MM.1S (cell line): ENCODE results near the gene AHRR.

ENCODE experiments used
- EZH2 ChIP-seq: fragments of 300-600 bp; sonication (generic); optimal IDR thresholded peaks from 2 replicates; pipeline ENCODE3; 2017; ENCODE audit warnings: low read depth, mild to moderate bottlenecking, antibody characterized with exemption, low read length, mixed read lengths
- EZH2phosphoT487 ChIP-seq: fragments of 300-600 bp; sonication (generic); IDR thresholded peaks from 2 replicates; pipeline ENCODE4 v1.6.1; 2018; ENCODE audit warnings: antibody characterized with exemption, low read length
- TF ChIP-seq, protein P1 (sequence below): fragments of 300-600 bp; sonication (generic); IDR thresholded peaks from 2 replicates; pipeline ENCODE4 v1.5.1; 2016; ENCODE audit warnings: antibody characterized with exemption, low read length, mixed read lengths

DNA sequence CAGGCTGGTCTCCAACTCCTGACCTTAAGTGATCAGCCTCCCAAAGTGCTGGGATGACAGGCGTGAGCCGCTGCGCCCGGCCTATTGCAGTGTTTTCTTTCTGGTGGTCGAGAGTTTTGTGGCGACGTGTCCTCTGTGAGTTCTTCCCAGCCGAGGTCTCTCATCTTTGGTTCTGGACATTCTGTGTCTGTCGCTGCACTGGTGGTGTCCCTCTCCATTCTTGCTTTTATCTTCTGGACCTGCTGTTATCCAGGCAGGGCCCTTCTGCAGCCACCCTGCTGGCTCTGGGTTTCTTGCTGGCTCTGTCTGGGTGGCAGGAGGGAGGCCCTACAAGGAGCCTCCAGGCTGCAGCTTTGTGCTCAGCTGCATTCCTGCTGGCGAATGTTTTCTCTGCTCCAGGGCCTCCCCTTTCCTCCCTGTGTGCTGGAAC lies 72.3 kb downstream of the AHRR start:
- TF ChIP-seq EZH2phosphoT487 (no peak), EZH2 (no peak)
- TF ChIP-seq, protein P1, sequence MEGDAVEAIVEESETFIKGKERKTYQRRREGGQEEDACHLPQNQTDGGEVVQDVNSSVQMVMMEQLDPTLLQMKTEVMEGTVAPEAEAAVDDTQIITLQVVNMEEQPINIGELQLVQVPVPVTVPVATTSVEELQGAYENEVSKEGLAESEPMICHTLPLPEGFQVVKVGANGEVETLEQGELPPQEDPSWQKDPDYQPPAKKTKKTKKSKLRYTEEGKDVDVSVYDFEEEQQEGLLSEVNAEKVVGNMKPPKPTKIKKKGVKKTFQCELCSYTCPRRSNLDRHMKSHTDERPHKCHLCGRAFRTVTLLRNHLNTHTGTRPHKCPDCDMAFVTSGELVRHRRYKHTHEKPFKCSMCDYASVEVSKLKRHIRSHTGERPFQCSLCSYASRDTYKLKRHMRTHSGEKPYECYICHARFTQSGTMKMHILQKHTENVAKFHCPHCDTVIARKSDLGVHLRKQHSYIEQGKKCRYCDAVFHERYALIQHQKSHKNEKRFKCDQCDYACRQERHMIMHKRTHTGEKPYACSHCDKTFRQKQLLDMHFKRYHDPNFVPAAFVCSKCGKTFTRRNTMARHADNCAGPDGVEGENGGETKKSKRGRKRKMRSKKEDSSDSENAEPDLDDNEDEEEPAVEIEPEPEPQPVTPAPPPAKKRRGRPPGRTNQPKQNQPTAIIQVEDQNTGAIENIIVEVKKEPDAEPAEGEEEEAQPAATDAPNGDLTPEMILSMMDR: no peak
